Skeletal muscle cell (primary cell): Measurements from ENCODE around the gene NPIPA7.
"Not testable (repeated sequence)": the region's sequence is repeated elsewhere in the genome, so short reads cannot be mapped to it uniquely, and the experiment has no call there.

Source experiments
- DNase-seq: peaks from one replicate; pipeline ENCODE4 v3.0.0-alpha.2; 2010; ENCODE audit warnings: low read depth
- H3K4me3 ChIP-seq: 2 replicates; pipeline ENCODE4 v1.5.1; 2011; ENCODE audit warnings: low read depth, mild to moderate bottlenecking, control low read depth, low read length, moderate library complexity

The NPIPA7 gene

GRCh38 chr16:16413773-16414172 lies 34.8 kb downstream of the NPIPA7 start:
- not testable (repeated sequence) for DNase-seq

GRCh38 chr16:16417071-16417470 lies 38.1 kb downstream of the NPIPA7 start:
- not testable (repeated sequence) for DNase-seq, H3K4me3 ChIP-seq

More at GRCh38 chr16:16413773-16414172, 34.8 kb downstream of the NPIPA7 start:
- not testable (repeated sequence) for H3K4me3 ChIP-seq

GRCh38 chr16:16417914-16418544 lies 39.1 kb downstream of the NPIPA7 start:
- not testable (repeated sequence) for DNase-seq

GRCh38 chr16:16420515-16420914 lies 41.6 kb downstream of the NPIPA7 start:
- not testable (repeated sequence) for DNase-seq, H3K4me3 ChIP-seq

More at GRCh38 chr16:16417914-16418544, 39.1 kb downstream of the NPIPA7 start:
- not testable (repeated sequence) for H3K4me3 ChIP-seq

- not testable (repeated sequence) for DNase-seq, H3K4me3 ChIP-seq
Observed at GRCh38 chr16:16425146-16425545, 46.2 kb downstream of the NPIPA7 start.

- not testable (repeated sequence) for DNase-seq, H3K4me3 ChIP-seq
Observed at GRCh38 chr16:16431135-16431534, 52.2 kb downstream of the NPIPA7 start.

- H3K4me3 ChIP-seq, DNase-seq: not testable (repeated sequence)
Observed at GRCh38 chr16:16434711-16435110, 55.8 kb downstream of the NPIPA7 start.

GRCh38 chr16:16441401-16441800 lies 62.5 kb downstream of the NPIPA7 start:
- DNase-seq, H3K4me3 ChIP-seq: not testable (repeated sequence)
